IPS-15b (cell line): Measurements from ENCODE around the gene DGAT2.

Experiments
- H3K27me3 ChIP-seq: one replicate; pipeline ENCODE4 v1.6.1; 2013; ENCODE audit warnings: low read length; ENCODE audit not compliant: control insufficient read depth, insufficient read depth
- H3K36me3 ChIP-seq: one replicate; pipeline ENCODE4 v1.6.1; 2013; ENCODE audit warnings: low read length; ENCODE audit not compliant: control insufficient read depth, insufficient read depth
- H3K4me1 ChIP-seq: one replicate; pipeline ENCODE4 v1.6.1; 2013; ENCODE audit warnings: mild to moderate bottlenecking, low read length; ENCODE audit not compliant: control insufficient read depth, insufficient read depth
- H3K4me3 ChIP-seq: one replicate; pipeline ENCODE4 v1.5.1; 2013; ENCODE audit warnings: low read depth, low read length
- H3K9ac ChIP-seq: one replicate; pipeline ENCODE4 v1.6.1; 2013; ENCODE audit warnings: low read depth, mild to moderate bottlenecking, low read length
- H3K9me3 ChIP-seq: one replicate; pipeline ENCODE4 v1.6.1; 2013; ENCODE audit warnings: mild to moderate bottlenecking, low read length; ENCODE audit not compliant: control insufficient read depth, insufficient read depth

The DGAT2 gene

GRCh38 chr11:75768112-75768908, at the start of gene DGAT2:
TSS of gene DGAT2 (plus strand) at chr11:75768778. CDS start at chr11:75768992, 214 bp downstream.
- Histone ChIP-seq H3K9ac (peak within 1 kb of the TSS; percentile 81), H3K4me1 (peaks cover 8% of the 10 kb centered on the region), H3K27me3 (peaks cover 69% of the 10 kb centered on the region), H3K36me3 (no peaks in the 10 kb centered on the region), H3K4me3 (peak within 1 kb of the TSS; percentile 66), H3K9me3 (no peaks in the 10 kb centered on the region)

- peaks cover 3% of the 10 kb centered on the region for H3K4me1 ChIP-seq
- H3K9ac ChIP-seq, result no peak overlapping the region
- H3K4me3 ChIP-seq, result no peak overlapping the region
- no peaks in the 10 kb centered on the region for H3K9me3 ChIP-seq
- no peaks in the 10 kb centered on the region for H3K36me3 ChIP-seq
- peaks cover 60% of the 10 kb centered on the region for H3K27me3 ChIP-seq
Measured at GRCh38 chr11:75719340-75720239, 49.0 kb upstream of the DGAT2 start.

- H3K4me3 ChIP-seq, result no peak overlapping the region
- H3K27me3 ChIP-seq, result peaks cover 52% of the 10 kb centered on the region
- H3K9ac ChIP-seq, result no peak overlapping the region
- H3K36me3 ChIP-seq, result no peaks in the 10 kb centered on the region
- H3K9me3 ChIP-seq, result no peaks in the 10 kb centered on the region
- peaks cover 3% of the 10 kb centered on the region for H3K4me1 ChIP-seq
Measured at GRCh38 chr11:75720639-75721038, 47.9 kb upstream of the DGAT2 start.

GRCh38 chr11:75721852-75722668, 46.5 kb upstream of the DGAT2 start:
- Histone ChIP-seq H3K27me3 (peaks cover 41% of the 10 kb centered on the region), H3K4me1 (peaks cover under 1% of the 10 kb centered on the region), H3K36me3 (no peaks in the 10 kb centered on the region), H3K4me3 (no peak overlapping the region), H3K9me3 (no peaks in the 10 kb centered on the region), H3K9ac (no peak overlapping the region)

GRCh38 chr11:75722669-75723042, 45.9 kb upstream of the DGAT2 start:
- no peaks in the 10 kb centered on the region for H3K9me3 ChIP-seq
- peaks cover 35% of the 10 kb centered on the region for H3K27me3 ChIP-seq
- no peaks in the 10 kb centered on the region for H3K36me3 ChIP-seq
- no peaks in the 10 kb centered on the region for H3K4me1 ChIP-seq
- H3K4me3 ChIP-seq, result no peak overlapping the region
- no peak overlapping the region for H3K9ac ChIP-seq

GRCh38 chr11:75725547-75726320, 42.8 kb upstream of the DGAT2 start:
- H3K9ac ChIP-seq, result no peak overlapping the region
- no peaks in the 10 kb centered on the region for H3K4me1 ChIP-seq
- H3K4me3 ChIP-seq, result no peak overlapping the region
- no peaks in the 10 kb centered on the region for H3K9me3 ChIP-seq
- no peaks in the 10 kb centered on the region for H3K36me3 ChIP-seq
- H3K27me3 ChIP-seq, result peaks cover 5% of the 10 kb centered on the region

GRCh38 chr11:75728992-75729391, 39.6 kb upstream of the DGAT2 start:
- H3K9ac ChIP-seq, result no peak overlapping the region
- no peaks in the 10 kb centered on the region for H3K4me1 ChIP-seq
- no peaks in the 10 kb centered on the region for H3K27me3 ChIP-seq
- H3K36me3 ChIP-seq, result no peaks in the 10 kb centered on the region
- H3K4me3 ChIP-seq, result no peak overlapping the region
- no peaks in the 10 kb centered on the region for H3K9me3 ChIP-seq

- Histone ChIP-seq H3K4me1 (no peaks in the 10 kb centered on the region), H3K9me3 (no peaks in the 10 kb centered on the region), H3K4me3 (no peak overlapping the region), H3K27me3 (no peaks in the 10 kb centered on the region), H3K36me3 (no peaks in the 10 kb centered on the region), H3K9ac (no peak overlapping the region)
Measured at GRCh38 chr11:75731095-75731494, 37.5 kb upstream of the DGAT2 start.

GRCh38 chr11:75733071-75733430, 35.5 kb upstream of the DGAT2 start:
- Histone ChIP-seq H3K9ac (no peak overlapping the region), H3K4me1 (no peaks in the 10 kb centered on the region), H3K36me3 (no peaks in the 10 kb centered on the region), H3K9me3 (no peaks in the 10 kb centered on the region), H3K27me3 (no peaks in the 10 kb centered on the region), H3K4me3 (no peak overlapping the region)

GRCh38 chr11:75733431-75734107, 35.0 kb upstream of the DGAT2 start:
- Histone ChIP-seq H3K9ac (no peak overlapping the region), H3K4me3 (no peak overlapping the region), H3K4me1 (no peaks in the 10 kb centered on the region), H3K9me3 (no peaks in the 10 kb centered on the region), H3K36me3 (no peaks in the 10 kb centered on the region), H3K27me3 (no peaks in the 10 kb centered on the region)
